ENCODE results near the gene HAND2. TPM values are rescaled to one million over a fixed set of nuclear protein-coding genes. Genes with fewer than 3 reads are reported as not detected.

Gene HAND2
- total RNA-seq, 2 donors from 2014 or later = not detected

DNA sequence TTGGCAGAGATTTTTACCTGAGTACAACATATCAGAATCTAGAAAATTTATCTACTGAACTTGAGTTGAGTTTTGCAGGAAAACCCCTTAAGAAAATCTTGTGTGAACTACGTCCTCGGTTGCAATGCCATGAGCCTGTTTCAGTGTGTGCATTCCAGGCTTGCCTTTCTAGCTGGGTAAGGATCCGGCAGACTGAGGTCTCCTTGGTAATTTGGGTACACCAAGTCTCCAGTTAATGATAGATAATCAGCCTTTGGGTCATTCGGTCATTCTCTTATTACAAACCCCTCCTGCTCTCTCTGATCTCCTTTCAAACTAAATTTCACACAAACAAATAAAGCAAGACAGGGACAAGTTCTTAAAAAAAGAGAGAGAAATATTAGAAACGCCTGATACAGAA lies 5.9 kb upstream of the HAND2 start:
- peaks cover 10% of the 10 kb centered on the region for H3K4me1 Mint-ChIP-seq
- 25 to 52% methylated on average over 2 to 5 of the region's 5 CpGs for WGBS, 2 experiments (ENCODE audit: insufficient coverage in 1 of 2, insufficient read length in 1 of 2)
- Histone ChIP-seq H3K27ac (ENCODE audit: low read depth, low read length) (no peak overlapping the region), H3K9me3 (ENCODE audit: control insufficient read depth, low read length) (no peaks in the 10 kb centered on the region), H3K27me3 (ENCODE audit: control insufficient read depth, insufficient read depth, low read length, poor library complexity, severe bottlenecking) (peaks cover 100% of the 10 kb centered on the region), H3K36me3 (ENCODE audit: control insufficient read depth, insufficient read depth, low read length) (no peaks in the 10 kb centered on the region), H3K4me3 (ENCODE audit: low read length) (no peak overlapping the region), H3K4me1 (ENCODE audit: control insufficient read depth, insufficient read depth, low read length) (no peaks in the 10 kb centered on the region), H3K9ac (ENCODE audit: extremely low read depth, low read length, poor library complexity, severe bottlenecking) (no peak overlapping the region)
- no peak overlapping the region for H3K27ac Mint-ChIP-seq
- peaks cover 100% of the 10 kb centered on the region for H3K27me3 Mint-ChIP-seq (ENCODE audit: insufficient read depth)
- no peaks in the 10 kb centered on the region for H3K36me3 Mint-ChIP-seq (ENCODE audit: low read depth)
- H3K4me3 Mint-ChIP-seq = no peak overlapping the region
- H3K9me3 Mint-ChIP-seq = no peaks in the 10 kb centered on the region
- no peak for DNase-seq
- TF ChIP-seq, protein P1, sequence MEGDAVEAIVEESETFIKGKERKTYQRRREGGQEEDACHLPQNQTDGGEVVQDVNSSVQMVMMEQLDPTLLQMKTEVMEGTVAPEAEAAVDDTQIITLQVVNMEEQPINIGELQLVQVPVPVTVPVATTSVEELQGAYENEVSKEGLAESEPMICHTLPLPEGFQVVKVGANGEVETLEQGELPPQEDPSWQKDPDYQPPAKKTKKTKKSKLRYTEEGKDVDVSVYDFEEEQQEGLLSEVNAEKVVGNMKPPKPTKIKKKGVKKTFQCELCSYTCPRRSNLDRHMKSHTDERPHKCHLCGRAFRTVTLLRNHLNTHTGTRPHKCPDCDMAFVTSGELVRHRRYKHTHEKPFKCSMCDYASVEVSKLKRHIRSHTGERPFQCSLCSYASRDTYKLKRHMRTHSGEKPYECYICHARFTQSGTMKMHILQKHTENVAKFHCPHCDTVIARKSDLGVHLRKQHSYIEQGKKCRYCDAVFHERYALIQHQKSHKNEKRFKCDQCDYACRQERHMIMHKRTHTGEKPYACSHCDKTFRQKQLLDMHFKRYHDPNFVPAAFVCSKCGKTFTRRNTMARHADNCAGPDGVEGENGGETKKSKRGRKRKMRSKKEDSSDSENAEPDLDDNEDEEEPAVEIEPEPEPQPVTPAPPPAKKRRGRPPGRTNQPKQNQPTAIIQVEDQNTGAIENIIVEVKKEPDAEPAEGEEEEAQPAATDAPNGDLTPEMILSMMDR (conservative IDR thresholded peaks at IDR 0.05) = no peak

DNA sequence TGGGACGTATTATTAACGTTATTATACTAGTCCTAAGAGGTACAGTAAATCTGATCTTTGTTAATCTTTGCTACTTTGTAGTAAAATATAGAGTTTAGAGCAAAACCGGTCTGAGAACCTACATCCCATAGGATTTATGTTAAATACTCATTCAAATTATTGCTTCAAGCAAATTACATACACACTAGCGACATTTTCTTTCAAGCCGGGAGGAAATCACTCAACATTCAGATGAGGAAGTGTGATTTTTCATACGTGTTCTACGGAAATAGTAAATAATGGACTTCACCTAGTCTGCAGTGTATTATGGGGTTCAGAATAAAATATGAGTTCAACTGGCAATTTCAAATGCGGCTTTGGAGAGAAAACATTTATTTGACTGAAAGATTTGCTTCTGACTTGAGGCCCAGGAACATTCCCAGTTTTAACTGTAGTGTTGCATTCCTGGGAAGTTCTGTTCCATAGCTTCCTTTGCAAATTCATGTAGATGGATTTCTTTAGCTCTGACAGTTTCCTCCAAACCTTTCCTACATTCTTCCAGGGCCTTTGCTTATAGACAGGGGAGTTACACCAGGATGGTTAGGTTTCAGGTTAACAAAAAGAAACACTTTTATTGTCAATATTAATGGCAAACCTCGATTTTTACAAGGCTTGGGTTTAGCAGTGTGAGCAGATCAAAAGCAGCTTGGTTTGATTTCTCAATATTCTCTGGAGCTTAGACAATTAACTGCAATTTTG lies 5.3 kb upstream of the HAND2 start:
- Mint-ChIP-seq H3K27me3 (ENCODE audit: insufficient read depth) (peaks cover 100% of the 10 kb centered on the region), H3K36me3 (ENCODE audit: low read depth) (no peaks in the 10 kb centered on the region), H3K4me1 (peaks cover 10% of the 10 kb centered on the region), H3K9me3 (no peaks in the 10 kb centered on the region), H3K4me3 (no peak overlapping the region), H3K27ac (no peak overlapping the region)
- peaks cover 100% of the 10 kb centered on the region for H3K27me3 ChIP-seq (ENCODE audit: control insufficient read depth, insufficient read depth, low read length, poor library complexity, severe bottlenecking)
- WGBS, 2 experiments (ENCODE audit: insufficient coverage in 1 of 2, insufficient read length in 1 of 2) = 16 to 21% methylated on average over 6 to 9 of the region's 9 CpGs
- TF ChIP-seq, protein P1 (conservative IDR thresholded peaks at IDR 0.05) = no peak
- no peak overlapping the region for H3K4me3 ChIP-seq (ENCODE audit: low read length)
- no peaks in the 10 kb centered on the region for H3K4me1 ChIP-seq (ENCODE audit: control insufficient read depth, insufficient read depth, low read length)
- no peak overlapping the region for H3K27ac ChIP-seq (ENCODE audit: low read depth, low read length)
- H3K9ac ChIP-seq (ENCODE audit: extremely low read depth, low read length, poor library complexity, severe bottlenecking) = no peak overlapping the region
- no peaks in the 10 kb centered on the region for H3K9me3 ChIP-seq (ENCODE audit: control insufficient read depth, low read length)
- DNase-seq = no peak
- no peaks in the 10 kb centered on the region for H3K36me3 ChIP-seq (ENCODE audit: control insufficient read depth, insufficient read depth, low read length)

DNA sequence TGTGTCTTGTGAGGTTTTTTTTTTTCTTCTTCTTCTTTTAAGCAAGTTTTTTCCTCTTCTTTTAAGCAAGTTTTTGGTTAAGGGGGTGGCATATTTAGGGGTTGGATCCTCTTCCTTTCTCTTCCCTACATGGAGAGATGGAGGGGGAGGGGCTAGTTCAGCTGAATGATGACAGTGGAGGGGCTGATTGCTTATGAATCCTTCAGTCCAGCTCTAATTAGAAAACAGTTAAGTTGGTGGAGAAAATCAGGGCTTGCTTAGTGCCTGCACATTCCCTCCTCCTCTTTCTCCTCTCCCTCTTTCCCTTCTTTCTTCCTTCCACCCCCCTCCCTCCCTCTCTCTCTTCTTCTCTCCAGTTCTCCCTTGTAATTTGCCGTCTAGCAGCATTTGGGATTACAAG lies 4.4 kb upstream of the HAND2 start:
- Histone ChIP-seq H3K9ac (ENCODE audit: extremely low read depth, low read length, poor library complexity, severe bottlenecking) (no peak overlapping the region), H3K27me3 (ENCODE audit: control insufficient read depth, insufficient read depth, low read length, poor library complexity, severe bottlenecking) (peaks cover 100% of the 10 kb centered on the region), H3K9me3 (ENCODE audit: control insufficient read depth, low read length) (no peaks in the 10 kb centered on the region), H3K4me3 (ENCODE audit: low read length) (no peak overlapping the region), H3K4me1 (ENCODE audit: control insufficient read depth, insufficient read depth, low read length) (no peaks in the 10 kb centered on the region), H3K27ac (ENCODE audit: low read depth, low read length) (no peak overlapping the region), H3K36me3 (ENCODE audit: control insufficient read depth, insufficient read depth, low read length) (no peaks in the 10 kb centered on the region)
- no peak overlapping the region for H3K27ac Mint-ChIP-seq
- TF ChIP-seq, protein P1 (conservative IDR thresholded peaks at IDR 0.05) = no peak
- 35% methylated on average over 1 of the region's 1 CpG; no CpG with 5 or more reads in 1 of the 2 experiments for WGBS, 2 experiments (ENCODE audit: insufficient coverage in 1 of 2, insufficient read length in 1 of 2)
- no peaks in the 10 kb centered on the region for H3K9me3 Mint-ChIP-seq
- H3K36me3 Mint-ChIP-seq (ENCODE audit: low read depth) = no peaks in the 10 kb centered on the region
- no peak overlapping the region for H3K4me3 Mint-ChIP-seq
- DNase-seq = no peak
- H3K27me3 Mint-ChIP-seq (ENCODE audit: insufficient read depth) = peaks cover 100% of the 10 kb centered on the region
- peaks cover 15% of the 10 kb centered on the region for H3K4me1 Mint-ChIP-seq
